ENCODE results near the gene EFNA5.

The EFNA5 gene

GRCh38 chr5:107672211-107673038 lies 1.7 kb upstream of the EFNA5 start:
- DNase-seq, result peak; percentile 100

GRCh38 chr5:107671742-107672210 lies 1.0 kb upstream of the EFNA5 start:
- peak; percentile 94 for DNase-seq

- peak; percentile 90 for DNase-seq
These were observed 428 bp downstream of the EFNA5 start for GRCh38 chr5:107670087-107670931.

GRCh38 chr5:107669096-107670031 lies 1.4 kb downstream of the EFNA5 start:
- peak; percentile 87 for DNase-seq

- DNase-seq, result peak; percentile 77
These were observed 2.3 kb downstream of the EFNA5 start for GRCh38 chr5:107668154-107669095.

- DNase-seq, result no peak
These were observed 4.6 kb downstream of the EFNA5 start for GRCh38 chr5:107666051-107666655.

- DNase-seq, result peak; percentile 70
These were observed 5.6 kb downstream of the EFNA5 start for GRCh38 chr5:107665036-107665570.

GRCh38 chr5:107663697-107664096 lies 7.0 kb downstream of the EFNA5 start:
- no peak for DNase-seq

- no peak for DNase-seq
These were observed 9.1 kb downstream of the EFNA5 start for GRCh38 chr5:107661650-107662044.

- peak; percentile 66 for DNase-seq
These were observed 9.6 kb downstream of the EFNA5 start for GRCh38 chr5:107661038-107661649.

GRCh38 chr5:107658528-107658927 lies 12.2 kb downstream of the EFNA5 start:
- no peak for DNase-seq

- DNase-seq, result peak; percentile 47
These were observed 14.9 kb downstream of the EFNA5 start for GRCh38 chr5:107655831-107656230.

GRCh38 chr5:107654827-107655226 lies 15.9 kb downstream of the EFNA5 start:
- no peak for DNase-seq

GRCh38 chr5:107653685-107654084 lies 17.1 kb downstream of the EFNA5 start:
- peak; percentile 65 for DNase-seq

GRCh38 chr5:107652839-107653607 lies 17.7 kb downstream of the EFNA5 start:
- DNase-seq, result peak; percentile 90

GRCh38 chr5:107652408-107652807 lies 18.3 kb downstream of the EFNA5 start:
- peak; percentile 58 for DNase-seq

- no peak for DNase-seq
These were observed 19.4 kb downstream of the EFNA5 start for GRCh38 chr5:107651325-107651724.

- peak; percentile 47 for DNase-seq
These were observed 24.3 kb downstream of the EFNA5 start for GRCh38 chr5:107646418-107646817.

GRCh38 chr5:107640568-107640967 lies 30.2 kb downstream of the EFNA5 start:
- DNase-seq, result peak; percentile 71

All from NCI-H69 (cell line).